Measurements from ENCODE around the gene LRRC18.

- TF ChIP-seq, protein P1, sequence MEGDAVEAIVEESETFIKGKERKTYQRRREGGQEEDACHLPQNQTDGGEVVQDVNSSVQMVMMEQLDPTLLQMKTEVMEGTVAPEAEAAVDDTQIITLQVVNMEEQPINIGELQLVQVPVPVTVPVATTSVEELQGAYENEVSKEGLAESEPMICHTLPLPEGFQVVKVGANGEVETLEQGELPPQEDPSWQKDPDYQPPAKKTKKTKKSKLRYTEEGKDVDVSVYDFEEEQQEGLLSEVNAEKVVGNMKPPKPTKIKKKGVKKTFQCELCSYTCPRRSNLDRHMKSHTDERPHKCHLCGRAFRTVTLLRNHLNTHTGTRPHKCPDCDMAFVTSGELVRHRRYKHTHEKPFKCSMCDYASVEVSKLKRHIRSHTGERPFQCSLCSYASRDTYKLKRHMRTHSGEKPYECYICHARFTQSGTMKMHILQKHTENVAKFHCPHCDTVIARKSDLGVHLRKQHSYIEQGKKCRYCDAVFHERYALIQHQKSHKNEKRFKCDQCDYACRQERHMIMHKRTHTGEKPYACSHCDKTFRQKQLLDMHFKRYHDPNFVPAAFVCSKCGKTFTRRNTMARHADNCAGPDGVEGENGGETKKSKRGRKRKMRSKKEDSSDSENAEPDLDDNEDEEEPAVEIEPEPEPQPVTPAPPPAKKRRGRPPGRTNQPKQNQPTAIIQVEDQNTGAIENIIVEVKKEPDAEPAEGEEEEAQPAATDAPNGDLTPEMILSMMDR (IDR thresholded peaks at IDR 0.05), result no peak
- no peak for TF ChIP-seq POLR2A (IDR thresholded peaks at IDR 0.05)
- no peak for TF ChIP-seq POLR2AphosphoS5 (IDR thresholded peaks at IDR 0.05)
These were observed 3.5 kb upstream of the LRRC18 start for GRCh38 chr10:48943096-48943495.

All from gastroesophageal sphincter (tissue), 3 donors.